Activated T-helper 17 cell treated with anti-CD3 and anti-CD28 coated beads, Interleukin-2, amount 50 U/mL, for 72 hours (primary cell): Measurements from ENCODE around the gene TGFB2. TPM values are rescaled to one million over a fixed set of nuclear protein-coding genes. Genes with fewer than 3 reads are reported as not detected.

Experiments
- ATAC-seq: fragments of 150-1000 bp; cut with Tn5 transposase; replicated peaks from 2 replicates; pipeline ENCODE4 v1.10.0; 2021; ENCODE audit warnings: mild to moderate bottlenecking, moderate library complexity
- H3K27ac Mint-ChIP-seq: one replicate; pipeline ENCODE4 v1.8.0; 2022; ENCODE audit warnings: mixed read lengths
- H3K27me3 Mint-ChIP-seq: one replicate; pipeline ENCODE4 v1.8.0; 2022; ENCODE audit warnings: mixed read lengths
- H3K36me3 Mint-ChIP-seq: one replicate; pipeline ENCODE4 v1.8.0; 2022; ENCODE audit warnings: low read depth, mild to moderate bottlenecking, mixed read lengths
- H3K4me1 Mint-ChIP-seq: one replicate; pipeline ENCODE4 v1.8.0; 2022; ENCODE audit warnings: mixed read lengths
- H3K4me3 Mint-ChIP-seq: one replicate; pipeline ENCODE4 v1.8.0; 2022; ENCODE audit warnings: mild to moderate bottlenecking, mixed read lengths
- H3K9me3 Mint-ChIP-seq: one replicate; pipeline ENCODE4 v1.8.0; 2022; ENCODE audit warnings: mixed read lengths
- total RNA-seq, 2 donors: library from RNA; stranded (reverse); gene quantifications; one replicate each; pipeline ENCODE4 v1.2.3, GENCODE V29; 2022

TGFB2 gene
- total RNA-seq, 2 donors from 2014 or later, result not detected

GRCh38 chr1:218490406-218490922, 145.3 kb downstream of the TGFB2 start:
- no peak for ATAC-seq

GRCh38 chr1:218492874-218493273, 147.7 kb downstream of the TGFB2 start:
- no peaks in the 10 kb centered on the region for H3K4me1 Mint-ChIP-seq
- ATAC-seq, result no peak
- peaks cover 12% of the 10 kb centered on the region for H3K27me3 Mint-ChIP-seq
- no peak overlapping the region for H3K27ac Mint-ChIP-seq
- no peaks in the 10 kb centered on the region for H3K36me3 Mint-ChIP-seq
- H3K4me3 Mint-ChIP-seq, result no peak overlapping the region
- H3K9me3 Mint-ChIP-seq, result no peaks in the 10 kb centered on the region

More at GRCh38 chr1:218490406-218490922, 145.3 kb downstream of the TGFB2 start:
- Mint-ChIP-seq H3K36me3 (no peaks in the 10 kb centered on the region), H3K27me3 (peaks cover 18% of the 10 kb centered on the region), H3K4me1 (no peaks in the 10 kb centered on the region), H3K4me3 (no peak overlapping the region), H3K27ac (no peak overlapping the region), H3K9me3 (no peaks in the 10 kb centered on the region)

DNA sequence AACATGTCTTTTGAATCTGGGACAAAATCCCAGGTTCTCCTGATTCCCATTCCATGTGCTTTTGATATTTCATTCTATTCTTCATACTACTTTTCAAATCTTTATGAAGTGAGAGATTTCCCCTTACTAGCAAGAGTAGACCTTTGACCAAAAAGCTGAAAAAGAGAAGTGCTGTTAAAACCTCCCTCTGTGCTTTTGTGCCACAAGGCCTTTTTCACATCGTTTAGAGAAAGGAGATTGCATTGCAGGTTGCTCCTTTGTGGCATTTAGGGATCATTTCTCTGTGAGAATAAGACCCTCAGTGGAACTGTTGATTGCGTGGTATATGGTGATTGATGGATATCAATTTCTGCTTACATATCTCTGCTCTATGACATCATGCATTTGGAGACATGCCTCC, 148.8 kb downstream of the TGFB2 start:
- Mint-ChIP-seq H3K27me3 (peaks cover 12% of the 10 kb centered on the region), H3K9me3 (no peaks in the 10 kb centered on the region), H3K4me1 (peaks cover 1% of the 10 kb centered on the region), H3K4me3 (no peak overlapping the region), H3K36me3 (no peaks in the 10 kb centered on the region), H3K27ac (no peak overlapping the region)
- ATAC-seq, result no peak

Other genes starting within 250 kb of the TGFB2 start
- 10 to 100 TPM; 10.9 to 25.3 TPM for gene RRP15, start 60.0 kb upstream of the TGFB2 start, total RNA-seq